HG02763 (cell line): ENCODE measurements around the gene KY.

Source experiments
- ATAC-seq: cut with Tn5 transposase; IDR thresholded peaks from one replicate; pipeline ENCODE4 v1.9.1; 2021; ENCODE audit warnings: mild to moderate bottlenecking, moderate library complexity; ENCODE audit not compliant: unreplicated experiment

Gene KY

GRCh38 chr3:134650431-134651346, at the start of gene KY:
Gene KY, minus strand, starts transcription at chr3:134651022. Its CDS starts 62 bp downstream, at chr3:134650960.
- no peak for ATAC-seq

- no peak for ATAC-seq
These were observed 48.9 kb upstream of the KY start for GRCh38 chr3:134699721-134700120.

- no peak for ATAC-seq
These were observed 48.4 kb upstream of the KY start for GRCh38 chr3:134699141-134699711.

GRCh38 chr3:134697830-134698689, 47.2 kb upstream of the KY start:
- ATAC-seq, result no peak

GRCh38 chr3:134696155-134696554, 45.3 kb upstream of the KY start:
- no peak for ATAC-seq

GRCh38 chr3:134694946-134695543, 44.2 kb upstream of the KY start:
- no peak for ATAC-seq

- ATAC-seq, result no peak
These were observed 43.6 kb upstream of the KY start for GRCh38 chr3:134694466-134694865.

GRCh38 chr3:134693804-134694203, 43.0 kb upstream of the KY start:
- ATAC-seq, result no peak

GRCh38 chr3:134693226-134693625, 42.4 kb upstream of the KY start:
- ATAC-seq, result no peak

GRCh38 chr3:134690226-134690625, 39.4 kb upstream of the KY start:
- ATAC-seq, result no peak

GRCh38 chr3:134687642-134688041, 36.8 kb upstream of the KY start:
- no peak for ATAC-seq

- ATAC-seq, result no peak
These were observed 35.3 kb upstream of the KY start for GRCh38 chr3:134685929-134686802.

GRCh38 chr3:134682196-134682880, 31.5 kb upstream of the KY start:
- no peak for ATAC-seq

- ATAC-seq, result no peak
These were observed 30.7 kb upstream of the KY start for GRCh38 chr3:134681522-134681900.

- no peak for ATAC-seq
These were observed 30.1 kb upstream of the KY start for GRCh38 chr3:134680796-134681521.

GRCh38 chr3:134677987-134678308, 27.1 kb upstream of the KY start:
- no peak for ATAC-seq

GRCh38 chr3:134677196-134677986, 26.6 kb upstream of the KY start:
- no peak for ATAC-seq

- ATAC-seq, result no peak
These were observed 25.0 kb upstream of the KY start for GRCh38 chr3:134675726-134676256.
